HG02884 (cell line): ENCODE data around the gene NOC2L.
"Not testable (repeated sequence)": the region's sequence is repeated elsewhere in the genome, so short reads cannot be mapped to it uniquely, and the experiment has no call there.

ENCODE experiments used
- ATAC-seq: cut with Tn5 transposase; IDR thresholded peaks from one replicate; pipeline ENCODE4 v1.9.1; 2021; ENCODE audit warnings: mild to moderate bottlenecking, moderate library complexity; ENCODE audit not compliant: unreplicated experiment

Gene NOC2L

GRCh38 chr1:994546-994945 lies 35.5 kb upstream of the NOC2L start:
- not testable (repeated sequence) for ATAC-seq

GRCh38 chr1:993379-993995 lies 34.4 kb upstream of the NOC2L start:
- no peak for ATAC-seq

DNA sequence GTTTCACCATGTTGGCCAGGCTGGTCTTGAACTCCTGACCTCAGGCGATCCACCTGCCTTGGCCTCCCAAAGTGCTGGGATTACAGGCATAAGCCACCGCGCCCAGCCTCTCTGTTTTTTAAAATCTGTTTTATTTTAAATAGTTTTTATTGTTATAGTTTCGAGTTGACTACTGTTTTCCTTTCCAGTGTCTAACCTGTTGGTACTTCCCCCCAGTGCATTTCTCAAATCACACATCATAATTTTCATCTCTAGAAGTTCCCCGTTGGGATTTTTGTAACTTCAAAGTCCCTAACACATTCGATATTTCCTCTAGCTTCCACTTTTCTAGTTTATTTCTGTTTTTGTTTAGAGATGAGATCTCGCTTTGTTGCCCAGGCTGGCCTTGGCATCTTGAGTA lies 33.3 kb upstream of the NOC2L start:
- no peak for ATAC-seq

- no peak for ATAC-seq
Measured at GRCh38 chr1:991895-992294, 32.8 kb upstream of the NOC2L start.

DNA sequence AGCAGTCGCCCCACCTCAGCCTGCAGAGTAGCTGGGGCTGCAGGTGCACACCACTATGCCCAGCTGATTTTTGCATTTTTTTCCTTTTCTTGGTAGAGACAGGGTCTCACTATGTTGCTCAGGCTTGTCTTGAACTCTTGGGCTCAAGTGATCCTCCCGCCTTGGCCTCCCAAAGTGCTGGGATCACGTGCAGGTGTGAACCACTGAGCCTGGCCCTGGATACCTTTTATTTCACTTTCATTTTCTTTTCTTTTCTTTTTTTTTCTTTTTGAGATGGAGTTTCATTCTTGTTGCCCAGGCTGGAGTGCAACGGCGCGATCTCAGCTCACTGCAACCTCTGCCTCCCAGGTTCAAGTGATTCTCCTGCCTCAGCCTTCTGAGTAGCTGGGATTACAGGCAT lies 32.2 kb upstream of the NOC2L start:
- ATAC-seq: not testable (repeated sequence)

DNA sequence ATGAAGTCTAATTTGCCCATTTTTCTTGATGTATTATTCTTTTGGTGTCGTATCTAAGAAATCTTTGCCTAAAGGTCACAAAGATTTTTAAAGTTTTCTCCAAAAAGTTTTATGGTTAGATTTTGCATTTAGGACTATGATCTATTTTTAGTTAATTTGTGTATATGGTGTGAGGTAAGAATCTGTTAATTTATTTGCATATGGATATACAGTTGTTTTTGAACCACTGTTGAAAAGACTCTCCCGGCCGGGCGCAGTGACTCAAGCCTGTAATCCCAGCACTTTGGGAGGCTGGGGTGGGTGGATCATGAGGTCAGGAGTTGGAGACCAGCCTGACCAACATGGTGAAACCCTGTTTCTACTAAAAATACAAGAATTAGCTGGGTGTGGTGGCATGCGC lies 29.0 kb upstream of the NOC2L start:
- ATAC-seq: not testable (repeated sequence)

- ATAC-seq: no peak
Measured at GRCh38 chr1:985126-985525, 26.1 kb upstream of the NOC2L start.

- no peak for ATAC-seq
Measured at GRCh38 chr1:984476-984814, 25.4 kb upstream of the NOC2L start.

DNA sequence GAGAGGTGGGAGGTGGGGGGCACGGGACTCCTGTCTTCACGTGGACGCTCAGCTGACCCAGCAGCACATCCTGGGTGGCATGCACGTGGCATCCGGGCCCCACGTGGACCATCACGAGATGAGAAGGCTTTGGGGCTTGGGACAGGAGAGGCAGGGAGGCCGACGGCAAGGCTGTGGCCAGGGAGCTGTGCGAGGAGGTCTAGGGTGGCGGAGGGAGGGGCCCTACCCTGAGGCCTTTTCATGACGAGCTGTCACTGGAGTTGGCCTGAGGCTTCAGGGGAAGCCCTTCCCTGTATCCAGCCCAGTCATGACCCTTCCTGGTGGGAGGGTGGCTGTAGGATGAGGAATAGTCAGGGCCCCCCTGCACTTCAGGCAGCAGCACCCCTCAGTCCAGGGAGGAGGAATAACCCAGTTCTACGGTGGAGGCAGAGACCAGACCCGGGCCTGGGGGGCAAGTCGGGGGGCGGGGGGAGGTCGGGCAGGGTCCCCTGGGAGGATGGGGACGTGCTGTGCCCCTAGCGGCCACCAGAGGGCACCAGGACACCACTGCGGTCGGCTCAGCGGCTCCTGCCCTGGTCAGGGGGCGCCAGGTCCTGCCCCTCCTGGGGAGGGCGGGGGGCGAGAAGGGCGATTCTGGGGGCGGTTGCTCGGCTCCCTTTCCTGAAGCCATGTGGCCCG lies 24.9 kb upstream of the NOC2L start:
- ATAC-seq: no peak

DNA sequence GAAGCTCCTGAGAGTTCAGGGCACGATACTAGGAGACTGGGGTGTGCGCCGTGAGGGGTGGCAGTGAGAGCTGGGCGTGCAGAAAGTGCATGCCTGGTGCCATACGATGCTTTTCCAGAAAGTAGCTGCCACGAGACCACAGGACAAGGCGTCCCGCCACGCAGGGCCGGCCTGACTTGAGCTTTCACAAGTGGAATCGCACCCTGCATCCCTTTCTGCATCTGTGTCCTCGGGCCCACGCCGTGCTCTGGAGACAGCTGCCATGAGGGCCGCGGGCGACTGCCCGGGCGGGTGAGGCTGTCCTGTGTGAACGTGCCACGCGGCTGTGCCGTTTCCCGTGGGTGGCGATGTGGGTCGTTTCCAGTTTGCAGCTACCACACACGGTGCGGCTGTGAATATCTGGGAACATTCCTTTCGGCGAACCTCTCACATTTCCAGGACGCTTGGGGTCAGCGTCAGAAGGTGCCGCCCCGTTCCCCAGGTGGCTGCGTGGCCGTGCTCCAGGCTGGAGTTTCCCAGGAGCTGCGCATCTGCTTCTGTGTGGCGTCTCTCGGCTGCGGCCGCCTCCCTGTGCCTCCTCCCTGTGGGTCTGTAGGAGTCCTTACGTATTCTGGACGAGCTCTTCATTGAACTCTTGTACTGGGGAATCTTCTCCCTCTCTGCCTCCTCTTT lies 23.8 kb upstream of the NOC2L start:
- ATAC-seq: no peak

DNA sequence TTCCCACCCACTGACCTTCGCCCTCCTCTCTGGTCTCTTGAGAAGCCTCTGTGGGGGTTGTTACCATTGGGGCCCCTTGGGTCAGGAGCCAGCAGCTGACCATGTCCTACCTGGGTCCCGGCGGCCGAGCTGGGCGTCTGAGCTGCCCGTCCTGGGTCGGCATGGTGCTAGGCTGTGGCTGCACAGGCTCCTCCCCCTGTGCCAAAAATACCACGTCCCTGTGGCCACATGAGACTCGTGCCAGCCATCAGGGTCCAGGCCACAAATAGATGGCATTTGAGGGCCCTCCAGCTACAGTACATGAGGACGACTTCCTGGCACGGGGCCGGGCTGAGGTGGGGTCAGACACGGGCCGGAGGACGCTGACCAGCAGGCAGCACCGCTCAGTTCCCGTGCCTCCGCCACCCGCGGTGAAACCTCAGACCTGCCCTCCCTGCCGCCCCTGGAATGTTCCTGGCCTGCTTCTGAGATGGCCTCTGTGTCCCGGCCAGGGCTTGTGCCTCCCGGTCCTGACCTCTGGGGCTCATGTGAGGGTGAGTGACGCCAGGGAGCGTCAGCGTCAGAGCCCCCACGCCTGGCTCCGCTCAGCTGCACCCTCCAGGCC lies 23.0 kb upstream of the NOC2L start, which contains the start of gene PERM1:
Gene PERM1 (minus strand): TSS at position 139 of the 604 bp plus-strand sequence. CDS start 1,064 bp downstream, outside the sequence.
- no peak for ATAC-seq

- no peak for ATAC-seq
Measured at GRCh38 chr1:981491-981954, 22.5 kb upstream of the NOC2L start.

- no peak for ATAC-seq
Measured at GRCh38 chr1:980602-981395, 21.7 kb upstream of the NOC2L start.

GRCh38 chr1:980137-980571 lies 21.1 kb upstream of the NOC2L start:
- no peak for ATAC-seq

DNA sequence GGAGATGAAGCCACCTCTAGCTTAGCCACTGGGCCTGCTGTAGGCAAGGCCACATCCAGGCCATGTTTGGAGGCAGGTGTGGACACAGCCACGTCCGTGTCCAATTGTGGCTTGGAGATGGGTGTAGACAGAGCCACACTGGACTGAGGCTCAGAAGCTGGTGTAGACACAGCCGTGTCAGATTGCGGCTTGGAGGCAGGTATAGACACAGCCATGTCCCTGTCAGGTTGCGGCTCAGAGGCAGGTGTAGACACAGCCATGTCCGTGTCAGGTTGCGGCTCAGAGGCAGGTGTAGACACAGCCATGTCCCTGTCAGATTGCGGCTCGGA lies 20.7 kb upstream of the NOC2L start:
- ATAC-seq: no peak

GRCh38 chr1:978835-979743 lies 20.0 kb upstream of the NOC2L start:
- no peak for ATAC-seq

- no peak for ATAC-seq
Measured at GRCh38 chr1:978069-978834, 19.2 kb upstream of the NOC2L start.

GRCh38 chr1:976791-977190 lies 17.7 kb upstream of the NOC2L start:
- ATAC-seq: not testable (repeated sequence)
